ENCODE measurements around the gene FAM110D. TPM values are rescaled to one million over a fixed set of nuclear protein-coding genes. Genes with fewer than 3 reads are reported as not detected.

The FAM110D gene
- total RNA-seq, 4 donors from 2014 or later: 2.4 to 3.6 (median 2.7) TPM

DNA sequence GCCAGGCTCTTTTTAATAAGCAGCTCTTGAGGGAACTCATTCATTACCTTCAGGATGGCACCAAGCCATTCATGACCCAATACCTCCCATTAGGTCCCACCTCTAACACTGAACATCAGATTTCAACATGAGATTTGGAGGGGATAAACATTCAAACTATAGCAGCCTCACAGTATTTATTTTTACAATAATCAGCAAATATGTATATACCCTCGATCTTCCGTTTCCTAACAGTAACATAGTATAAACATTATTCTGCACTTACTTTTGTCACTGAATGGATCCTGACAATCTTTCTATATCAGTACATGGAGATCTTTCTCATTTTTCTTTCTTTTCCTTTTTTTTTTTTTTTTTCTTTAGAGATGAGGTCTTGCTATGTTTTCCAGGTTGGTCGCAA is 36.9 kb downstream of the FAM110D start:
- Histone ChIP-seq H3K36me3 (no peaks in the 10 kb centered on the region), H3K4me3 (no peak overlapping the region), H3K9me3 (no peaks in the 10 kb centered on the region), H3K27ac (no peak overlapping the region), H3K4me1 (peaks cover 2% of the 10 kb centered on the region), H3K27me3 (no peaks in the 10 kb centered on the region)
- no peak for DNase-seq (ENCODE audit: low spot score in 2 of 2)
- WGBS: 71% methylated on average over 3 of the region's 3 CpGs
- TF ChIP-seq EP300 (IDR thresholded peaks at IDR 0.05) (no peak), POLR2AphosphoS5 (IDR thresholded peaks at IDR 0.05) (no peak), POLR2A (IDR thresholded peaks at IDR 0.05) (no peak)
- TF ChIP-seq, protein P1, sequence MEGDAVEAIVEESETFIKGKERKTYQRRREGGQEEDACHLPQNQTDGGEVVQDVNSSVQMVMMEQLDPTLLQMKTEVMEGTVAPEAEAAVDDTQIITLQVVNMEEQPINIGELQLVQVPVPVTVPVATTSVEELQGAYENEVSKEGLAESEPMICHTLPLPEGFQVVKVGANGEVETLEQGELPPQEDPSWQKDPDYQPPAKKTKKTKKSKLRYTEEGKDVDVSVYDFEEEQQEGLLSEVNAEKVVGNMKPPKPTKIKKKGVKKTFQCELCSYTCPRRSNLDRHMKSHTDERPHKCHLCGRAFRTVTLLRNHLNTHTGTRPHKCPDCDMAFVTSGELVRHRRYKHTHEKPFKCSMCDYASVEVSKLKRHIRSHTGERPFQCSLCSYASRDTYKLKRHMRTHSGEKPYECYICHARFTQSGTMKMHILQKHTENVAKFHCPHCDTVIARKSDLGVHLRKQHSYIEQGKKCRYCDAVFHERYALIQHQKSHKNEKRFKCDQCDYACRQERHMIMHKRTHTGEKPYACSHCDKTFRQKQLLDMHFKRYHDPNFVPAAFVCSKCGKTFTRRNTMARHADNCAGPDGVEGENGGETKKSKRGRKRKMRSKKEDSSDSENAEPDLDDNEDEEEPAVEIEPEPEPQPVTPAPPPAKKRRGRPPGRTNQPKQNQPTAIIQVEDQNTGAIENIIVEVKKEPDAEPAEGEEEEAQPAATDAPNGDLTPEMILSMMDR (IDR thresholded peaks at IDR 0.05): no peak

DNA sequence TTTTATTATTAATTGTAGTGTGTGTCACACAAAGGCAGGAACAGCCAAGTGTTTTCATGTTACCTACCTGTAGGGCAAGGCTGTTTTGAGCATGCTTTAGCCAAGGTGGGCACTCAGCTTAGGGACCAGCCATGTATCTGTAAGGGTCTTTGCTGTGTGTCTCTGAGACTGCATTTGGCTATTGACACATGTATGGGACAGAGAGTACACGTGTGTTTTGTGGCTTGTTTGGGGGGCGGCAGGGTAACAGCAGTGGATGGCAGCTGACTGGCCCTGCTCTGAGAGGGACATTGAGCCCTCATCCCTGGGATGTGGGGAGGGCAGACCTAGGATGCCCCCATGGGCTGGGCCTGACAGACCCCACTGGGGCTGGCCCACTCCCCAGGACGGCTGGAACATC is 38.4 kb downstream of the FAM110D start:
- no peaks in the 10 kb centered on the region for H3K27me3 ChIP-seq
- no peak overlapping the region for H3K4me3 ChIP-seq
- no peaks in the 10 kb centered on the region for H3K36me3 ChIP-seq
- no peaks in the 10 kb centered on the region for H3K9me3 ChIP-seq
- TF ChIP-seq POLR2AphosphoS5 (IDR thresholded peaks at IDR 0.05) (no peak), POLR2A (IDR thresholded peaks at IDR 0.05) (no peak), EP300 (IDR thresholded peaks at IDR 0.05) (no peak)
- TF ChIP-seq, protein P1 (IDR thresholded peaks at IDR 0.05): no peak
- DNase-seq (ENCODE audit: low spot score in 2 of 2): no peak
- H3K27ac ChIP-seq: no peak overlapping the region
- peaks cover 8% of the 10 kb centered on the region for H3K4me1 ChIP-seq
- WGBS: 93% methylated on average over 3 of the region's 3 CpGs

DNA sequence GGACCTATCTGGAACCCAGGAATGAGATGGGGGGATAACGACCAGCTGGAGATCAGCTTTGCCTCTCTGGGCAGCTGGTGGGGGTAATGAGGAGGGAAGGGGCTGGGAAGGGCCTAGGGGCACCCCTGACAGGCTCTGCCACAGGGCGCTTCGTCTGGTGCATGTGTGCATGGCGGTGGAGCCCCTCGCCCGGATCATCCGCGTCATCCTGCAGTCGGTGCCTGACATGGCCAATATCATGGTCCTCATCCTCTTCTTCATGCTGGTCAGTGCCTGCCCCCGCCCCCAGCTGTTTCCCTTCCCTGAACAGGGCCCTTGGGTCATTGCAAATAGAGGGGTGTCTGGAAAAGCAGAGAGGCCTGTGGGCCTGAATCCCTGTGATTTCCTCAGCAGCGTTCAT is 38.9 kb downstream of the FAM110D start:
- Histone ChIP-seq H3K27me3 (no peaks in the 10 kb centered on the region), H3K36me3 (no peaks in the 10 kb centered on the region), H3K4me1 (peaks cover 8% of the 10 kb centered on the region), H3K9me3 (no peaks in the 10 kb centered on the region), H3K4me3 (no peak overlapping the region), H3K27ac (no peak overlapping the region)
- no peak for TF ChIP-seq POLR2AphosphoS5 (IDR thresholded peaks at IDR 0.05)
- TF ChIP-seq POLR2A (IDR thresholded peaks at IDR 0.05): no peak
- TF ChIP-seq, protein P1 (IDR thresholded peaks at IDR 0.05): no peak
- TF ChIP-seq EP300 (IDR thresholded peaks at IDR 0.05): no peak
- DNase-seq (ENCODE audit: low spot score in 2 of 2): no peak
- 87% methylated on average over 11 of the region's 11 CpGs for WGBS

DNA sequence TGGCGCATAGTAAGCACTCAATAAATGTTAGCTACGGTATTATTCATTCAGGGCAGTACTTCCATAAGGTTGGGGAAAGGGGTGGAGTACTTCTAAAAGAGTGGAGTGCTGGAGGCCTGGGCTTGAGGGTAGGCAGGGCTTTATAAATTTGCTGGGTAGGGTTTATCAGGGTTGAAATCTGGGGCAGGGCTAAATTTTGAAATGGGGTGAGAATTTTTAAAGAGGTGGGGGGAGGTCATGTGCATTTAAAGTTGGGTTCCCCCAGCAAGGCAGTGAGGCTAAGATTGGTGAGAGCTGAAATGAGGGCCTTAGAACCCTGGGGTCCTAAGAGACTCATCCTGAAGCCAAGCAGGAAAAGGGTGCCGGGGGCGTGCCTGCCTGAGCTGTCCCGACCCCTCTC is 41.5 kb downstream of the FAM110D start:
- TF ChIP-seq POLR2AphosphoS5 (IDR thresholded peaks at IDR 0.05): no peak
- TF ChIP-seq POLR2A (IDR thresholded peaks at IDR 0.05): no peak
- TF ChIP-seq EP300 (IDR thresholded peaks at IDR 0.05): no peak
- TF ChIP-seq, protein P1 (IDR thresholded peaks at IDR 0.05): no peak
- Histone ChIP-seq H3K27me3 (no peaks in the 10 kb centered on the region), H3K36me3 (no peaks in the 10 kb centered on the region), H3K27ac (no peak overlapping the region), H3K9me3 (no peaks in the 10 kb centered on the region), H3K4me3 (no peak overlapping the region), H3K4me1 (peaks cover 8% of the 10 kb centered on the region)
- 79% methylated on average over 5 of the region's 5 CpGs for WGBS
- no peak for DNase-seq (ENCODE audit: low spot score in 2 of 2)

DNA sequence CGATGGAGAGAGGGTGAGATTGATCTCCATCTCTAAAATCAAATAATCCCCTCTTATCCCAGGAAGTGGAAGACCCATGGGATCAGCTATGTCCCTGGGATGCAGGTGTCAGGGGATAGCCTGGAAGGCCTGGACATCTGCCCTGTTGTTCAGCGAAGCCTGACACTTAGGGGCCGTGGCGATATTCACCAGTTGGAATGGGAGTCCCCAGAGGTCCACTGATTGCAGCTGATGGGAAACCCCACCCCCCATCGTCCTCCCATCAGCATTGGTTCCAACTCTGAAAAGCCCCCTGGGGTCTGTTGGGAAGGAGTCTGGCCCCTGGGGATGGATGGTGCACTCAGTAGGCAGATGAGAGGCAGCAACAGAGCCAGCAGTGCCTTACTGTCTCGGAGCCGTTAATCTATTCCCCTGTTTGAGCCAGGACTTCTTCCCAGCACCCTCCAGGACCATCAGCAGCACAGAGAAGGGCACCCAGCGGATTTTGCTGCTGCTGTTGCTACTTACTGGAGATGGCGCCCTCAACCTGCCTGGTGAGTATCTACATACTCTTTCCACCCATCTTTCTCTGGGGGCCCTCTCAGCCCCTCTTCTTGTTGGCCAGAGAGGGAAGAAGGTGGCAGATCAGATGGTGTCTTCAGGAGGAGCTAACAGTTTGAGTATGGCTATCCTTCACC is 44.9 kb downstream of the FAM110D start:
- Histone ChIP-seq H3K9me3 (no peaks in the 10 kb centered on the region), H3K27ac (no peak overlapping the region), H3K36me3 (no peaks in the 10 kb centered on the region), H3K27me3 (no peaks in the 10 kb centered on the region), H3K4me3 (no peak overlapping the region), H3K4me1 (peaks cover 8% of the 10 kb centered on the region)
- no peak for DNase-seq (ENCODE audit: low spot score in 2 of 2)
- TF ChIP-seq, protein P1 (IDR thresholded peaks at IDR 0.05): no peak
- TF ChIP-seq POLR2AphosphoS5 (IDR thresholded peaks at IDR 0.05) (no peak), POLR2A (IDR thresholded peaks at IDR 0.05) (no peak), EP300 (IDR thresholded peaks at IDR 0.05) (no peak)
- WGBS: 100% methylated on average over 2 of the region's 9 CpGs

Measured in suprapubic skin (tissue), 4 donors.